Neural cell (in vitro differentiated cells): ENCODE measurements around the gene CNN3. TPM values are rescaled to one million over a fixed set of nuclear protein-coding genes. Genes with fewer than 3 reads are reported as not detected.

Experiments
- H2AFZ ChIP-seq: fragments of 200-600, 300-800 bp; sonication (generic), shearing (Covaris generic); 2 replicates; pipeline ENCODE4 v1.6.0; 2014; ENCODE audit warnings: low read depth, mild to moderate bottlenecking, antibody characterized with exemption, low read length, moderate library complexity
- H3F3A ChIP-seq: fragments of 200-600 bp; shearing (Covaris generic); 2 replicates; pipeline ENCODE4 v1.6.1; 2016; ENCODE audit warnings: mild to moderate bottlenecking, moderate library complexity, mixed read lengths, antibody characterized with exemption, low read length; ENCODE audit not compliant: insufficient read depth, poor library complexity, severe bottlenecking
- H3K27ac ChIP-seq: fragments of 200-600, 300-800 bp; sonication (generic), shearing (Covaris generic); 2 replicates; pipeline ENCODE4 v1.5.1; 2014; ENCODE audit warnings: mild to moderate bottlenecking, low read length, moderate library complexity
- H3K27me3 ChIP-seq: fragments of 300-800, 200-600 bp; sonication (generic), shearing (Covaris generic); 2 replicates; pipeline ENCODE4 v1.6.0; 2014; ENCODE audit warnings: mild to moderate bottlenecking, low read depth, low read length, moderate library complexity; ENCODE audit not compliant: insufficient read depth
- H3K36me3 ChIP-seq: fragments of 300-800, 200-600 bp; sonication (generic), shearing (Covaris generic); 2 replicates; pipeline ENCODE4 v1.5.1; 2014; ENCODE audit warnings: mild to moderate bottlenecking, antibody characterized with exemption, low read length, moderate library complexity; ENCODE audit not compliant: insufficient read depth
- H3K4me2 ChIP-seq: fragments of 300-800, 200-600 bp; sonication (generic), shearing (Covaris generic); 2 replicates; pipeline ENCODE4 v1.6.0; 2014; ENCODE audit warnings: mild to moderate bottlenecking, low read length
- H3K4me3 ChIP-seq: fragments of 300-800, 200-600 bp; sonication (generic), shearing (Covaris generic); 2 replicates; pipeline ENCODE4 v1.5.1; 2014; ENCODE audit warnings: mild to moderate bottlenecking, low read length, moderate library complexity
- H3K79me2 ChIP-seq: fragments of 200-600 bp; shearing (Covaris generic); replicated peaks from 2 replicates; pipeline ENCODE4 v1.6.0; 2014; ENCODE audit warnings: mild to moderate bottlenecking, low read length, moderate library complexity; ENCODE audit not compliant: insufficient read depth
- H3K9ac ChIP-seq: fragments of 300-800, 200-600 bp; sonication (generic), shearing (Covaris generic); 2 replicates; pipeline ENCODE4 v1.6.1; 2016; ENCODE audit warnings: mild to moderate bottlenecking, low read length, mixed read lengths
- H3K9me2 ChIP-seq: fragments of 200-600 bp; shearing (Covaris generic); 2 replicates; pipeline ENCODE4 v1.6.1; 2016; ENCODE audit warnings: mild to moderate bottlenecking, low read length, mixed read lengths; ENCODE audit not compliant: insufficient read depth
- H3K9me3 ChIP-seq: fragments of 200-600, 300-800 bp; sonication (generic), shearing (Covaris generic); 2 replicates; pipeline ENCODE4 v1.6.1; 2016; ENCODE audit warnings: mild to moderate bottlenecking, mixed run types, low read length, moderate library complexity, mixed read lengths
- H4K20me1 ChIP-seq: fragments of 200-600 bp; shearing (Covaris generic); 2 replicates; pipeline ENCODE4 v1.6.1; 2016; ENCODE audit warnings: mild to moderate bottlenecking, mixed run types; ENCODE audit not compliant: insufficient read depth
- EP300 ChIP-seq: fragments of 450-650 bp; conservative IDR thresholded peaks from 2 replicates; pipeline ENCODE4 v1.6.1; 2014; ENCODE audit warnings: antibody characterized with exemption, mild to moderate bottlenecking, moderate library complexity; ENCODE audit not compliant: poor library complexity, severe bottlenecking
- EZH2 ChIP-seq: fragments of 200-600, 300-800 bp; shearing (Covaris generic), sonication (generic); IDR thresholded peaks from 2 replicates; pipeline ENCODE4 v1.6.1; 2014; ENCODE audit warnings: antibody characterized with exemption, low read length, borderline replicate concordance, mild to moderate bottlenecking; ENCODE audit not compliant: insufficient read depth, poor library complexity, severe bottlenecking
- MXI1 ChIP-seq: fragments of 450-650 bp; conservative IDR thresholded peaks from 2 replicates; pipeline ENCODE4 v1.6.1; 2014; ENCODE audit warnings: antibody characterized with exemption, mild to moderate bottlenecking; ENCODE audit not compliant: poor library complexity, severe bottlenecking
- POLR2AphosphoS5 ChIP-seq: IDR thresholded peaks from 2 replicates; pipeline ENCODE4 v1.6.1; 2012
- RAD21 ChIP-seq: fragments of 450-650 bp; conservative IDR thresholded peaks from 2 replicates; pipeline ENCODE4 v1.6.1; 2014; ENCODE audit warnings: antibody characterized with exemption, mild to moderate bottlenecking, moderate library complexity
- SMC3 ChIP-seq: fragments of 450-650 bp; conservative IDR thresholded peaks from 2 replicates; pipeline ENCODE4 v1.6.1; 2014; ENCODE audit warnings: antibody characterized with exemption, mild to moderate bottlenecking, moderate library complexity; ENCODE audit not compliant: poor library complexity
- polyA plus RNA-seq: library from polyadenylated mRNA; depleted of rRNA; stranded (reverse); fragments of >200 nt; gene quantifications from 2 replicates; pipeline ENCODE4 v1.2.3, GENCODE V29; 2014
- TF ChIP-seq, protein P1 (sequence below): fragments of 450-650 bp; IDR thresholded peaks from 2 replicates; pipeline ENCODE4 v1.5.1; 2014; ENCODE audit warnings: antibody characterized with exemption, mild to moderate bottlenecking, moderate library complexity; ENCODE audit not compliant: poor library complexity, severe bottlenecking
- TF ChIP-seq, protein P2 (sequence below): IDR thresholded peaks from 2 replicates; pipeline ENCODE4 v1.6.1; 2012; ENCODE audit warnings: borderline replicate concordance

Gene CNN3
- polyA plus RNA-seq, 1 donor from 2014 or later, result 106 TPM

DNA sequence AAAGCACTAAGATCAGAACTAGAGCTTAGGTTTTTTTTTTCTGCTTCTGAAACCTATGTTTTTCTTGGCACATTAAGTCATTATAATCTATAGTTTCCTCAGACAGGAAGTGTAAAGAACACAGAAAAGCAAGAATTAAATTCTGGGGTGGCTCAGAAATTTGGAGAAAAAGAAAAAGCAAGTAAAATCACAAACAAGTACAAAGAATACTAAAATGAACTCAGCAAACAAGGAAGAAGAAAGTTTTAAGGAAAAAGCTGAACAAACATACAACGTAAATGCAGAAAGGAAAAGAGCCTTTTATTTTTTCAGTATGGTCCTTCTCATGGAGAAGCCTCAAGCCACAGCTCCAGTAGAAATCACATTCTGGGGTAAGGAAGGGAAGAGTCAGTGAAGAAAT lies 8.6 kb upstream of the CNN3 start:
- Histone ChIP-seq H3K4me2 (no peak overlapping the region), H3K27ac (no peak overlapping the region), H2AFZ (no peak overlapping the region)

GRCh38 chr1:94935034-94935433 lies 8.1 kb upstream of the CNN3 start:
- TF ChIP-seq EZH2 (no peak), MXI1 (no peak), SMC3 (no peak)
- Histone ChIP-seq H3K9me2 (no peaks in the 10 kb centered on the region), H3K9ac (no peak overlapping the region), H3K27me3 (no peaks in the 10 kb centered on the region), H2AFZ (no peak overlapping the region), H3K36me3 (no peaks in the 10 kb centered on the region), H3K79me2 (no peaks in the 10 kb centered on the region), H4K20me1 (no peaks in the 10 kb centered on the region), H3K9me3 (no peaks in the 10 kb centered on the region), H3K27ac (no peak overlapping the region), H3K4me3 (no peak overlapping the region), H3K4me2 (no peak overlapping the region), H3F3A (no peaks in the 10 kb centered on the region)

More for the DNA sequence above, 8.6 kb upstream of the CNN3 start:
- Histone ChIP-seq H3K9me2 (no peaks in the 10 kb centered on the region), H3K9ac (no peak overlapping the region), H3K9me3 (no peaks in the 10 kb centered on the region), H3F3A (no peaks in the 10 kb centered on the region), H3K79me2 (no peaks in the 10 kb centered on the region), H3K4me3 (no peak overlapping the region), H3K36me3 (no peaks in the 10 kb centered on the region), H4K20me1 (no peaks in the 10 kb centered on the region), H3K27me3 (no peaks in the 10 kb centered on the region)
- TF ChIP-seq POLR2AphosphoS5 (no peak), RAD21 (no peak)

- no peak overlapping the region for H3K4me2 ChIP-seq
These were observed 7.6 kb upstream of the CNN3 start for GRCh38 chr1:94934551-94934950.

More at GRCh38 chr1:94934551-94934950, 7.6 kb upstream of the CNN3 start:
- Histone ChIP-seq H2AFZ (no peak overlapping the region), H3K27me3 (no peaks in the 10 kb centered on the region), H3K27ac (no peak overlapping the region), H3K9me3 (no peaks in the 10 kb centered on the region), H3F3A (no peaks in the 10 kb centered on the region), H3K9ac (no peak overlapping the region), H4K20me1 (no peaks in the 10 kb centered on the region), H3K36me3 (no peaks in the 10 kb centered on the region), H3K4me3 (no peak overlapping the region), H3K9me2 (no peaks in the 10 kb centered on the region), H3K79me2 (no peaks in the 10 kb centered on the region)
- TF ChIP-seq EP300 (no peak), MXI1 (no peak), EZH2 (no peak), RAD21 (no peak)
- TF ChIP-seq, protein P1, sequence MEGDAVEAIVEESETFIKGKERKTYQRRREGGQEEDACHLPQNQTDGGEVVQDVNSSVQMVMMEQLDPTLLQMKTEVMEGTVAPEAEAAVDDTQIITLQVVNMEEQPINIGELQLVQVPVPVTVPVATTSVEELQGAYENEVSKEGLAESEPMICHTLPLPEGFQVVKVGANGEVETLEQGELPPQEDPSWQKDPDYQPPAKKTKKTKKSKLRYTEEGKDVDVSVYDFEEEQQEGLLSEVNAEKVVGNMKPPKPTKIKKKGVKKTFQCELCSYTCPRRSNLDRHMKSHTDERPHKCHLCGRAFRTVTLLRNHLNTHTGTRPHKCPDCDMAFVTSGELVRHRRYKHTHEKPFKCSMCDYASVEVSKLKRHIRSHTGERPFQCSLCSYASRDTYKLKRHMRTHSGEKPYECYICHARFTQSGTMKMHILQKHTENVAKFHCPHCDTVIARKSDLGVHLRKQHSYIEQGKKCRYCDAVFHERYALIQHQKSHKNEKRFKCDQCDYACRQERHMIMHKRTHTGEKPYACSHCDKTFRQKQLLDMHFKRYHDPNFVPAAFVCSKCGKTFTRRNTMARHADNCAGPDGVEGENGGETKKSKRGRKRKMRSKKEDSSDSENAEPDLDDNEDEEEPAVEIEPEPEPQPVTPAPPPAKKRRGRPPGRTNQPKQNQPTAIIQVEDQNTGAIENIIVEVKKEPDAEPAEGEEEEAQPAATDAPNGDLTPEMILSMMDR, result no peak
- TF ChIP-seq, protein P2, sequence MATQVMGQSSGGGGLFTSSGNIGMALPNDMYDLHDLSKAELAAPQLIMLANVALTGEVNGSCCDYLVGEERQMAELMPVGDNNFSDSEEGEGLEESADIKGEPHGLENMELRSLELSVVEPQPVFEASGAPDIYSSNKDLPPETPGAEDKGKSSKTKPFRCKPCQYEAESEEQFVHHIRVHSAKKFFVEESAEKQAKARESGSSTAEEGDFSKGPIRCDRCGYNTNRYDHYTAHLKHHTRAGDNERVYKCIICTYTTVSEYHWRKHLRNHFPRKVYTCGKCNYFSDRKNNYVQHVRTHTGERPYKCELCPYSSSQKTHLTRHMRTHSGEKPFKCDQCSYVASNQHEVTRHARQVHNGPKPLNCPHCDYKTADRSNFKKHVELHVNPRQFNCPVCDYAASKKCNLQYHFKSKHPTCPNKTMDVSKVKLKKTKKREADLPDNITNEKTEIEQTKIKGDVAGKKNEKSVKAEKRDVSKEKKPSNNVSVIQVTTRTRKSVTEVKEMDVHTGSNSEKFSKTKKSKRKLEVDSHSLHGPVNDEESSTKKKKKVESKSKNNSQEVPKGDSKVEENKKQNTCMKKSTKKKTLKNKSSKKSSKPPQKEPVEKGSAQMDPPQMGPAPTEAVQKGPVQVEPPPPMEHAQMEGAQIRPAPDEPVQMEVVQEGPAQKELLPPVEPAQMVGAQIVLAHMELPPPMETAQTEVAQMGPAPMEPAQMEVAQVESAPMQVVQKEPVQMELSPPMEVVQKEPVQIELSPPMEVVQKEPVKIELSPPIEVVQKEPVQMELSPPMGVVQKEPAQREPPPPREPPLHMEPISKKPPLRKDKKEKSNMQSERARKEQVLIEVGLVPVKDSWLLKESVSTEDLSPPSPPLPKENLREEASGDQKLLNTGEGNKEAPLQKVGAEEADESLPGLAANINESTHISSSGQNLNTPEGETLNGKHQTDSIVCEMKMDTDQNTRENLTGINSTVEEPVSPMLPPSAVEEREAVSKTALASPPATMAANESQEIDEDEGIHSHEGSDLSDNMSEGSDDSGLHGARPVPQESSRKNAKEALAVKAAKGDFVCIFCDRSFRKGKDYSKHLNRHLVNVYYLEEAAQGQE, result no peak
